Subcutaneous adipose tissue (tissue), 4 donors: ENCODE results near the gene ZPR1. TPM values are rescaled to one million over a fixed set of nuclear protein-coding genes. Genes with fewer than 3 reads are reported as not detected.

ENCODE experiments used
- total RNA-seq, 4 donors: library from RNA; depleted of rRNA; stranded (reverse); fragments of >200 nt; gene quantifications; one replicate each; pipeline ENCODE4 v1.1.0, GENCODE V29; 2016
- TF ChIP-seq, protein P1 (sequence below): fragments of 450-650 bp; IDR thresholded peaks from one replicate; pipeline ENCODE4 v1.5.1; 2016; ENCODE audit warnings: low read depth, mild to moderate bottlenecking, control low read depth, antibody characterized with exemption, moderate library complexity

Gene ZPR1
- total RNA-seq, 4 donors from 2014 or later, result 27.6 to 39.4 (median 31.2) TPM

DNA sequence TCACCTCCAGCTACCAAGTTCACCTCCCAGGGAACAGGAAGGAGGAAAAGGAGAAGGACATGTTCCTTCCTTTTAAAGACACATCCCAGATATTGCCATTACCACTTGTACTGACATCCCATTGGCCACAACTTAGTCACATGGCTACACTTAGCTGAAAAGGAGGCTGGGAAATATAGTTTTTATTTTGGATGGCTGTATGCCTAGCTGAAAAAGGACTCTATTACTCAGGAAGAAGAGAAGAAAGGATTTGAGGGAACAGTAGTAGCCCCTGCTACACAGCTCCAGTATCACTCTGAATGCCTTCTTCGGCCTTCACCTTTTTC lies 5.9 kb upstream of the ZPR1 start:
- TF ChIP-seq, protein P1, sequence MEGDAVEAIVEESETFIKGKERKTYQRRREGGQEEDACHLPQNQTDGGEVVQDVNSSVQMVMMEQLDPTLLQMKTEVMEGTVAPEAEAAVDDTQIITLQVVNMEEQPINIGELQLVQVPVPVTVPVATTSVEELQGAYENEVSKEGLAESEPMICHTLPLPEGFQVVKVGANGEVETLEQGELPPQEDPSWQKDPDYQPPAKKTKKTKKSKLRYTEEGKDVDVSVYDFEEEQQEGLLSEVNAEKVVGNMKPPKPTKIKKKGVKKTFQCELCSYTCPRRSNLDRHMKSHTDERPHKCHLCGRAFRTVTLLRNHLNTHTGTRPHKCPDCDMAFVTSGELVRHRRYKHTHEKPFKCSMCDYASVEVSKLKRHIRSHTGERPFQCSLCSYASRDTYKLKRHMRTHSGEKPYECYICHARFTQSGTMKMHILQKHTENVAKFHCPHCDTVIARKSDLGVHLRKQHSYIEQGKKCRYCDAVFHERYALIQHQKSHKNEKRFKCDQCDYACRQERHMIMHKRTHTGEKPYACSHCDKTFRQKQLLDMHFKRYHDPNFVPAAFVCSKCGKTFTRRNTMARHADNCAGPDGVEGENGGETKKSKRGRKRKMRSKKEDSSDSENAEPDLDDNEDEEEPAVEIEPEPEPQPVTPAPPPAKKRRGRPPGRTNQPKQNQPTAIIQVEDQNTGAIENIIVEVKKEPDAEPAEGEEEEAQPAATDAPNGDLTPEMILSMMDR, result no peak

DNA sequence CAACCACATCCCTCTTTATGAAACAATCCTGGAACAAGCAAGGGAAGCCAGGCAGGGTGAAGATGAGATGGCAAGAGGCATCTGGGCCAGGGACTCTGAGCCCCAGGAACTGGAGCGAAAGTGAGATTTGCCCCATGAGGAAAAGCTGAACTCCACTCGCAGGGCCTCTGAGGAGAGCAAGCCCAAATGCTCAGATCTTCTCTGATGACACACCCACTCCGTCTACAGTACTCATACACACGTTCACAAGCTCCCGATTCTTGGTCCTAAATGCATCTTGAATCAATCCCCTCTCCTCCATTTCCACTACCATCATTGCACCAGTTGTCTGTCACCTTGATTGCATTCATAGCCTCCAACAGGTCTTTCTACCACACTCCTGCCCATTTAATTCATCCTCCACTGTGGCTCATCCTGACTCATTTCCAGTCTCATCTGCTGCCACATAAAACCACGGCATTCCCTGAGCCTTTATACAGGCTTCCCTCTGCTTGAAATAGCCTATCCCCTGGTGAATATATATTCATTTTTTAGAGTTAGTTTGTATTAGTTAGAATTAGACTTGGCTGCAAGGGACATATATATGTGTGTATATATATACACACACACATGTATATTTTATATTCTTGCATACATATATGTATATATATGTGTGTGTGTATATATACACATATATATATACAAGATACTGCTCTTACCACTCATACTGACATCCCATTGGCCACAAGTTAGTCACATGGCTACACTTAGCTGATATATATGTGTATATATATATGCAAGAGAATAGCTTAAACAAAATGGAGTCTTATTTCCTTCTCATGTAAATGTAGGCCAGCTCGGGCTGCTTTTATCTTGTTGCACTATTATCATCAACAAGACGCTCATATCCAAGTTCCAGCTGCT lies 5.3 kb upstream of the ZPR1 start:
- TF ChIP-seq, protein P1, result no peak

DNA sequence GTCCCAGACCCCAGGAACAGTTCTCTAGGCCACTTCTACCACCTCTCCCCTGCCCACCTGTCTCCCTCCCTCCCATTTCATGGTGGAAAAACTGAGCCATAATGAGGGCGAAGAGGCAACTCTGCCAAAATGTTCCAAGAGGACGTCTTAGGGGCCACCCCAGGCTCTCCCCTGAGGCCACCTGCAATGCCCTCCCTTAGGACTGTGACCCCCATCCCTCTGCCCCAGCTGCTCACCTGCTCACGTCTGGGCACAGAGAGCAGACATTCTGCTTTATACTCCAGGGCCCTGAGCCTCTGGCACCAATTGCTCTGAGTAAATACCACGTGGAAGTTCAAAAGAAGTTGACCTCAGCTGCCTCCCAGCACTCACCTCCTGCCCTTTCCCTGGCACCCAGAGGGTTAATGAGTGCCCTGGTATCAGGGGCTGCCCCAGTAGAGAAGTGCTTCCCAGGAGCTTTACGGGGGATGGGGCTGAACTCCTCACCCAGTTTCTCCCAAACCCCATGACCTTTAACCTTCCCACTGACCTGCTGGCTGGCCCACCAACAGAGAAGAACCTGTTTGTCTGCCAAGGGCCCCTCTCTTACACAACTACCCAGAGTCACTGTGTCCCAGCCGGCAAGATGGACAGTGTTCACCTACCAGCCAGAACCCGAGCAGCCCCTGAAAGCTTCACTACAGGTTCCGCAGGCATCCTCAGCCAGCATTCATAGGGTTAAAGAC lies 4.5 kb upstream of the ZPR1 start:
- TF ChIP-seq, protein P1, result no peak

DNA sequence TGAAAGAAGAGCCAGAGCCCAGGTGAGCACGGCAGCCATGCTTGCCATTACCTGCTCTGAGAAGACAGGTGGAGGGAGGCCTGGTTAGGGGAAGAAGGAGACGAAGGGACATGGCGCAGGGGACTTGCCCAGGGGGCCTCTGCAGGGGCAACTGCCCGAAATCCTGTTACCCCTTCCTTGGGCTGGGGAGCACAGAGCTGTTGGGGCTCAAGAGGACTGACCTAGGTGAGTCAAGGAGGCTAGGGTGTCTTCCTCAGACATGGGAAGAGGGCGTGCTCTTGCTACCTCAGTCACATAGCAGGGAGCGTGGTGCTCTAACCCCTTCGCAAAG lies 4.0 kb upstream of the ZPR1 start, which contains the start of gene APOA5:
Gene APOA5 (minus strand): TSS at position 67 of the 331 bp plus-strand sequence. CDS start 19 bp downstream, at position 48.
- TF ChIP-seq, protein P1, result no peak

DNA sequence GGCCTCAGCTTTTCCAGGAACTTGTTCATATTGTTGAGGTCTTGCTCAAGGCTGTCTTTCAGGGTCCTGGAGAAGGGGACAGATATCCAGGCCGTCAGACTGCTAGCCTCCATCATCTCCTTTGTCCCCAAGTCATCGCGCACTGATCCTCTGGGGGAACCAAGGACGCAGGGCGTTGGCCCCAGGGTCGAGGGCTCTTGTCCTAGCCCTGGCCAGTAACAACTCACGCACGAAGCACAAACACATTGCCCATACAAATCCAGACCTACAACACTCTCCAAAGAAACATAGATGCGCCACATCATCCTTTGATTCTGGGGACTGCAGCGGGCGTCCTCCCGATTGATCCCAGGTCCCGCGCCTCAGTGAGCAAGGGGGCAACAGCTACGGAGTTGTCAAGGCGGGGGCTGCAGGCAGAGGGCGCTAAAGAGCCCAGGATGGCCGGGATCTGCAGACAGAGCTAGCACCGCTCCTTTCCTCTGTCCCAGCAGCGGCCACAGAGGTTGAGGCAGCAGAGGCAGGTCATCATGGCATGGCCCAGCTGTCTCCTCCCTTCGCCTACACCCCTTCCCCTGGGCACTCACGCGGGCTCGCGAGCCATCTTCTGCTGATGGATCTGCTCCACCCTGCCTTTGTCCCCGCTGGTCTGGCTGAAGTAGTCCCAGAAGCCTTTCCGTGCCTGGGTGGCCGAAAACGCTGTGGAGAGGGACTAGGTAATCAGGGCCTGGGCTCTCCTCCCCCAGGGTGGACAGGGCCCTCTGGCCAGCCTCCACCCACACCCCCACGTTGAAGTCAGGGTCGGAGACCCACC lies 3.4 kb upstream of the ZPR1 start:
- TF ChIP-seq, protein P1, result no peak

DNA sequence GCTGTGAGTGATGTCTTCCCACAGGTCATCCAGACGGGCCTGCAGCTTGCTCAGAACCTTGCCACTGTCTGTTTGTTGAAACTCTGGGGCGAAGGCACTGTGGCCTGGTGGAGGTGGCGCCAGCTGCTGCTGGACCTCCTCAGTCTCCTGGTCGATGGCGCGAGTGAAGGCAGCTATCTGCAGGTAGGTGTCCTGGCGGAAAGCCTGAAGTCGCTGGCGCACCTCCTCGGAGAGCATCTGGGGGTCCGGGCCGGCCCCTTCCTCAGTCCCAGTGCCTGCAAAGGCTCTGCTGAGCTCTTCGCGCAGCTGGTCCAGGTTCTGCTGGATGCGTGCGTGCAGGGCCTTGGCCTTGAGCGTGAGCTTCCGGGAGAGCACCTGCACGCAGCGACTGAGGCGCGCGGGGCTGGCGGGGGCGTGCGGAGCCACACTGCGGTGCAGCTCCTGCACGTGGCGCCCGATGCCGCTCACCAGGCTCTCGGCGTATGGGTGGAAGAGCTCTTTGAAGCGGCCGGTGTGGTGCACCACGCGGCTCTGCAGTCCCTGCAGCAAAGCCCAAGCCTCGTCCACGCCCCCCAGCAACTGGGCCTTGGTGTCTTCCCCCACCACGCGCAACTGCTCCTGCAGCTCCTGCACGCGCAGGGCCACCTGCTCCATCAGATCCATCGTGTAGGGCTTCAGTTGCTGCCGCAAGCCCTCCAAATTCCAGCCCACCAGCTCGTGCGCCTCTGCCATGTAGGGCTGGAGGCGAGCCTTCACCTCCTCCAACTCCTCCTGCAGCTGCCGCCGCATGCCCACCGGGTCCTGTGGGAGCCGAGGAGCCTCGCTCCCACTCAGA lies 2.6 kb upstream of the ZPR1 start:
- TF ChIP-seq, protein P1, result no peak
